ENCODE data around the gene CLCA2. TPM values are rescaled to one million over a fixed set of nuclear protein-coding genes. Genes with fewer than 3 reads are reported as not detected.

Gene CLCA2, protein sequence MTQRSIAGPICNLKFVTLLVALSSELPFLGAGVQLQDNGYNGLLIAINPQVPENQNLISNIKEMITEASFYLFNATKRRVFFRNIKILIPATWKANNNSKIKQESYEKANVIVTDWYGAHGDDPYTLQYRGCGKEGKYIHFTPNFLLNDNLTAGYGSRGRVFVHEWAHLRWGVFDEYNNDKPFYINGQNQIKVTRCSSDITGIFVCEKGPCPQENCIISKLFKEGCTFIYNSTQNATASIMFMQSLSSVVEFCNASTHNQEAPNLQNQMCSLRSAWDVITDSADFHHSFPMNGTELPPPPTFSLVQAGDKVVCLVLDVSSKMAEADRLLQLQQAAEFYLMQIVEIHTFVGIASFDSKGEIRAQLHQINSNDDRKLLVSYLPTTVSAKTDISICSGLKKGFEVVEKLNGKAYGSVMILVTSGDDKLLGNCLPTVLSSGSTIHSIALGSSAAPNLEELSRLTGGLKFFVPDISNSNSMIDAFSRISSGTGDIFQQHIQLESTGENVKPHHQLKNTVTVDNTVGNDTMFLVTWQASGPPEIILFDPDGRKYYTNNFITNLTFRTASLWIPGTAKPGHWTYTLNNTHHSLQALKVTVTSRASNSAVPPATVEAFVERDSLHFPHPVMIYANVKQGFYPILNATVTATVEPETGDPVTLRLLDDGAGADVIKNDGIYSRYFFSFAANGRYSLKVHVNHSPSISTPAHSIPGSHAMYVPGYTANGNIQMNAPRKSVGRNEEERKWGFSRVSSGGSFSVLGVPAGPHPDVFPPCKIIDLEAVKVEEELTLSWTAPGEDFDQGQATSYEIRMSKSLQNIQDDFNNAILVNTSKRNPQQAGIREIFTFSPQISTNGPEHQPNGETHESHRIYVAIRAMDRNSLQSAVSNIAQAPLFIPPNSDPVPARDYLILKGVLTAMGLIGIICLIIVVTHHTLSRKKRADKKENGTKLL
- total RNA-seq: under 0.01 and 0.16 TPM in 2 replicates

DNA sequence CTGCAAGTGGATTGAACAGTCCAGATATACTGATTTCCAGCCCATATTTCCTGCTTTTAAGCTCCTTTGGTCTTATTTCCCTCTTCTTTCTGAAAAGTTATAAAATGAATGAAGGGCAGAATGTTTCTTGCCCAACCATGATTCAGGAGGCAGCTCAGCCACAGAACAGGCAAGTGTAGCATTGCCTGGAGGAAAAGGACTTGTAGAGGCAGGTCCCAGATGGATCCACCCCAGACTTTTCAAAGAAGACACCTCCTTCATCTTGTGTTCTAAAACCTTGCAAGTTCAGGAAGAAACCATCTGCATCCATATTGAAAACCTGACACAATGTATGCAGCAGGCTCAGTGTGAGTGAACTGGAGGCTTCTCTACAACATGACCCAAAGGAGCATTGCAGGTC, at the start of gene CLCA2:
Gene CLCA2, plus strand, starts transcription at position 299 of the 400 bp plus-strand sequence. Its CDS starts 77 bp downstream, at position 376.

GRCh38 chr1:86395751-86396497, 28.0 kb upstream of the CLCA2 start, which contains the start of gene ODF2L:
ODF2L (minus strand) TSS chr1:86396323; CDS start chr1:86387027, 9,296 bp downstream.

DNA sequence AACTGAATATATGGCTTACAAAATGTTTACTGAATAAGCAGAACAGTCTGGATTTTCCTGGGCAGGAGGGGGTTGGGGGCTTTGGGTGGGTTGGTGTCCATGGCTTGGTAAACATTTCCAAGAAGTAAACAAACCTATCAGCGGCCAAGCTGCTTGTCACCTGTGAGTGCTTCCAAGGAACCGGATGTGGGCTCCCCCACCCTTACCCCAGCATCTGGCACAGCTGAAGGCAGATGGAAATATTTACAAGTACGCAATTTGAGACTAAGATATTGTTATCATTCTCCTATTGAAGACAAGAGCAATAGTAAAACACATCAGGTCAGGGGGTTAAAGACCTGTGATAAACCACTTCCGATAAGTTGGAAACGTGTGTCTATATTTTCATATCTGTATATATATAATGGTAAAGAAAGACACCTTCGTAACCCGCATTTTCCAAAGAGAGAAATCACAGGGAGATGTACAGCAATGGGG, 44.6 kb downstream of the CLCA2 start, which contains the start of gene CLCA1:
Gene CLCA1, plus strand, starts transcription at position 427 of the 477 bp plus-strand sequence. Its CDS starts 45 bp downstream, at position 472.

Other genes with a start within 250 kb of the CLCA2 start
- gene ODF2L, start 27.8 kb upstream of the CLCA2 start, total RNA-seq: 11.2 and 20.6 TPM in 2 replicates
- not detected in 2 replicates for gene CLCA1, start 44.8 kb downstream of the CLCA2 start, total RNA-seq
- not detected in 2 replicates for gene CLCA4, start 122.9 kb downstream of the CLCA2 start, total RNA-seq

All from cardiac atrium fibroblast (primary cell).